K562 (cell line): ENCODE measurements around the gene OBSCN. TPM values are rescaled to one million over a fixed set of nuclear protein-coding genes. Genes with fewer than 3 reads are reported as not detected.

Experiments used
- CC2D1A ChIP-seq: fragments of 450-650 bp; IDR thresholded peaks from 2 replicates; pipeline ENCODE4 v1.6.1; 2017; ENCODE audit warnings: mild to moderate bottlenecking
- CREB3L1 ChIP-seq: fragments of 450-650 bp; IDR thresholded peaks from 2 replicates; pipeline ENCODE4 v1.6.1; 2014; ENCODE audit warnings: low read depth, mild to moderate bottlenecking, moderate library complexity, borderline replicate concordance
- DACH1 ChIP-seq: fragments of 450-650 bp; IDR thresholded peaks from 2 replicates; pipeline ENCODE4 v1.6.1; 2018; ENCODE audit not compliant: partially characterized antibody
- KDM2B ChIP-seq: fragments of 250-450 bp; sonication (Bioruptor Pico); IDR thresholded peaks from 2 replicates; pipeline ENCODE4 v1.8.0; 2021; ENCODE audit warnings: mild to moderate bottlenecking, moderate library complexity
- KLF16 ChIP-seq: IDR thresholded peaks from 2 replicates; pipeline ENCODE4 v1.6.1; 2016; ENCODE audit warnings: antibody characterized with exemption
- NR2C2 ChIP-seq, 2 experiments: fragments of 200-800 bp in 1 of 2; sonication (Bioruptor generic) in 1 of 2; sonication (generic) in 1 of 2; formaldehyde crosslinking in 1 of 2; IDR thresholded peaks; 2 replicates each; pipeline versions ENCODE4 v1.6.1 to v1.8.0; 2016 to 2022; ENCODE audit warnings: mild to moderate bottlenecking in 1 of 2, missing compliant biosample characterization in 1 of 2, missing genetic modification characterization in 1 of 2, missing genetic modification reagents in 1 of 2
- OTX1 ChIP-seq: fragments of 450-650 bp; formaldehyde crosslinking; IDR thresholded peaks from 2 replicates; pipeline ENCODE4 v1.4.0; 2022; ENCODE audit warnings: mild to moderate bottlenecking
- PHF8 ChIP-seq: fragments of 200-600 bp; sonication (generic); IDR thresholded peaks from 2 replicates; pipeline ENCODE4 v1.6.1; 2012; ENCODE audit warnings: mixed run types, mild to moderate bottlenecking, inconsistent platforms, low read length, moderate library complexity, borderline replicate concordance
- POLR2AphosphoS5 ChIP-seq: IDR thresholded peaks from 2 replicates; pipeline ENCODE4 v1.6.1; 2011; ENCODE audit warnings: mild to moderate bottlenecking, low read depth, low read length, moderate library complexity; ENCODE audit not compliant: control insufficient read depth, insufficient read depth
- POLR2B ChIP-seq: fragments of 450-650 bp; IDR thresholded peaks from 2 replicates; pipeline ENCODE4 v1.6.1; 2018; ENCODE audit warnings: low read depth; ENCODE audit not compliant: partially characterized antibody
- RBFOX2 ChIP-seq: fragments of 200-400 bp; formaldehyde crosslinking; IDR thresholded peaks from 2 replicates; pipeline ENCODE4 v1.6.1; 2017; ENCODE audit warnings: low read depth, mild to moderate bottlenecking, low read length, moderate library complexity
- RBM34 ChIP-seq: fragments of 200-400 bp; formaldehyde crosslinking; IDR thresholded peaks from 2 replicates; pipeline ENCODE4 v1.6.1; 2018; ENCODE audit warnings: low read length, borderline replicate concordance; ENCODE audit not compliant: insufficient read depth
- SLC30A9 ChIP-seq: fragments of 250-450 bp; sonication (Bioruptor Pico); IDR thresholded peaks from 2 replicates; pipeline ENCODE4 v1.8.0; 2022; ENCODE audit warnings: mild to moderate bottlenecking, moderate library complexity
- SMC3 ChIP-seq: conservative IDR thresholded peaks from 2 replicates; pipeline ENCODE4 v1.6.1; 2011; ENCODE audit warnings: low read depth, low read length, improper control_type of control experiment; ENCODE audit not compliant: insufficient read depth
- ZNF175 ChIP-seq: fragments of 200-800 bp; sonication (Bioruptor generic); IDR thresholded peaks from 2 replicates; pipeline ENCODE4 v1.6.1; 2016; ENCODE audit warnings: low read depth, mild to moderate bottlenecking, missing genetic modification characterization, missing compliant biosample characterization
- ZNF212 ChIP-seq: fragments of 450-650 bp; formaldehyde crosslinking; IDR thresholded peaks from 2 replicates; pipeline ENCODE4 v1.4.0; 2020; ENCODE audit warnings: mild to moderate bottlenecking
- ZNF217 ChIP-seq: sonication (generic); formaldehyde crosslinking; IDR thresholded peaks from 2 replicates; pipeline ENCODE4 v1.8.0; 2022; ENCODE audit warnings: mild to moderate bottlenecking, missing genetic modification reagents
- polyA plus RNA-seq, 8 experiments: library from polyadenylated mRNA; depleted of rRNA in 4 of 8; stranded (reverse) in 5 of 8; unstranded in 3 of 8; fragments of >200 nt; fragmentation: Nextera tagmentation in 2 of 8; fragmentation: Illumina TruSeq in 1 of 8; extraction: Ambion mirVana in 2 of 8; extraction: Trizol in 1 of 8; gene quantifications; 2 replicates each; pipeline versions ENCODE4 v1.2.1 to v1.2.3, GENCODE V29; 2011 to 2014; ENCODE audit warnings: inconsistent platforms in 1 of 8, missing spikeins in 1 of 8
- total RNA-seq, 7 experiments: library from RNA; depleted of rRNA in 6 of 7; stranded (reverse); fragments of >200 nt in 6 of 7; fragmentation: Illumina TruSeq in 2 of 7; extraction: Trizol in 2 of 7; gene quantifications; 2 replicates each; pipeline versions ENCODE4 v1.2.1 to v1.2.3, GENCODE V29; 2011 to 2021; ENCODE audit warnings: low replicate concordance in 1 of 7
- TF ChIP-seq, protein P1 (sequence below): sonication (generic); formaldehyde crosslinking; IDR thresholded peaks from 2 replicates; pipeline ENCODE4 v1.8.1; 2023; ENCODE audit warnings: mild to moderate bottlenecking, missing genetic modification reagents
- TF ChIP-seq, protein P2 (sequence below): fragments of 250-450 bp; sonication (Bioruptor Pico); IDR thresholded peaks from 2 replicates; pipeline ENCODE4 v1.5.0; 2021
- TF ChIP-seq, protein P3 (sequence below): fragments of 250-450 bp; sonication (Bioruptor Pico); IDR thresholded peaks from 2 replicates; pipeline ENCODE4 v1.4.0; 2020; ENCODE audit warnings: borderline replicate concordance

Gene OBSCN
- total and polyA plus RNA-seq, 9 of the 15 experiments (the other 6 are each of a cell fraction or from before 2014, with no cell fraction given) = 0.18 to 19.7 (median 3.6) TPM

DNA sequence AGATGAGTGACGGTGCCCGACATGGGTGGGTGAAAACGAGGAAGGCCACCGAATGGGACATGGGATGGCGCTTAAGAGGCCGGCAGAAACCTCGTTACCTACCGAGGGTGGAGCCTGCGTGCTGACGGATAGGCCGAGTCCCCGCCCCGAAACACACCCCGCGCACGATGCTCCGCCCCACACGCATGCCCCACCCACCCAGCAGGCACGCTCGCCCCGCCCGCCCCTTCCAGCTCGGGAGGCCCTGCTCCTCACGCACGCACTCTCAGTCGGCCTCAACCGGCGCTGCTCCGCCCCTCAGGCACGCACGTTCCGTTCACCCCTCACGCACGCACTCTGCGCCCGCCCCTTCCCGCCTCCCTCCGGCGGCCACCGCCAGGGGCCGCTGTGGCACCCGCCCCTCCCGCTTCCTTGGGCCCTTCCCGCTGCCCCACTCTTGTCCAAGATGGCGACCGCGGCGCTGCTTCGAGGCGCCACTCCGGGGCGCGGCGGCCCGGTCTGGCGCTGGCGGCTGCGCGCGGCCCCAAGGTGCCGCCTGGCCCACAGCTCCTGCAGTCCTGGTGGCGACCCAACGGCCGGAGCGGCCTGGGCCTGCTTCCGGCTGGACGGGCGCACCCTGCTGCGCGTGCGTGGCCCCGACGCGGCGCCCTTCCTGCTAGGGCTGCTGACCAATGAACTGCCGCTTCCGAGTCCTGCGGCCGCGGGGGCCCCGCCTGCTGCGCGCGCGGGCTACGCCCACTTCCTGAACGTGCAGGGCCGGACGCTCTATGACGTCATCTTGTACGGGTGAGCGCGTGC, 42.3 kb upstream of the OBSCN start, which contains the start of gene IBA57 (continued):
- TF ChIP-seq ZNF212 = peak; percentile 42; the same call in 1 of the 2 replicates
- peak; percentile 99 for TF ChIP-seq RBFOX2
- TF ChIP-seq, protein P1, sequence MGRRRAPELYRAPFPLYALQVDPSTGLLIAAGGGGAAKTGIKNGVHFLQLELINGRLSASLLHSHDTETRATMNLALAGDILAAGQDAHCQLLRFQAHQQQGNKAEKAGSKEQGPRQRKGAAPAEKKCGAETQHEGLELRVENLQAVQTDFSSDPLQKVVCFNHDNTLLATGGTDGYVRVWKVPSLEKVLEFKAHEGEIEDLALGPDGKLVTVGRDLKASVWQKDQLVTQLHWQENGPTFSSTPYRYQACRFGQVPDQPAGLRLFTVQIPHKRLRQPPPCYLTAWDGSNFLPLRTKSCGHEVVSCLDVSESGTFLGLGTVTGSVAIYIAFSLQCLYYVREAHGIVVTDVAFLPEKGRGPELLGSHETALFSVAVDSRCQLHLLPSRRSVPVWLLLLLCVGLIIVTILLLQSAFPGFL (CRISPR knock-in tag) = peak; percentile 79; the same call in 1 of the 2 replicates
- TF ChIP-seq ZNF175 (CRISPR knock-in tag) = peak; percentile 92; the same call in 1 of the 2 replicates
- TF ChIP-seq SMC3 = no peak
- TF ChIP-seq PHF8 = peak; percentile 99
- no peak for TF ChIP-seq ZNF217
- no peak for TF ChIP-seq KDM2B (CRISPR knock-in tag)
- no peak for TF ChIP-seq RBM34
- no peak for TF ChIP-seq DACH1
- peak; percentile 93 for TF ChIP-seq POLR2AphosphoS5
- 0 out of 2 replicates have a peak, but pooled peaks have one; percentile 2 for TF ChIP-seq OTX1 (CRISPR knock-in tag)
- TF ChIP-seq, protein P2, sequence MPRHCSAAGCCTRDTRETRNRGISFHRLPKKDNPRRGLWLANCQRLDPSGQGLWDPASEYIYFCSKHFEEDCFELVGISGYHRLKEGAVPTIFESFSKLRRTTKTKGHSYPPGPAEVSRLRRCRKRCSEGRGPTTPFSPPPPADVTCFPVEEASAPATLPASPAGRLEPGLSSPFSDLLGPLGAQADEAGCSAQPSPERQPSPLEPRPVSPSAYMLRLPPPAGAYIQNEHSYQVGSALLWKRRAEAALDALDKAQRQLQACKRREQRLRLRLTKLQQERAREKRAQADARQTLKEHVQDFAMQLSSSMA (CRISPR knock-in tag) = peak; percentile 92
- peak; percentile 98 for TF ChIP-seq CREB3L1
- peak; percentile 66; the same call in 1 of the 2 replicates for TF ChIP-seq KLF16
- TF ChIP-seq NR2C2 (CRISPR knock-in tag; IDR thresholded peaks at IDR 0.05) = no peak
- TF ChIP-seq NR2C2 (tag; IDR thresholded peaks at IDR 0.05) = peak; percentile 94
- no peak for TF ChIP-seq CC2D1A
- TF ChIP-seq, protein P3, sequence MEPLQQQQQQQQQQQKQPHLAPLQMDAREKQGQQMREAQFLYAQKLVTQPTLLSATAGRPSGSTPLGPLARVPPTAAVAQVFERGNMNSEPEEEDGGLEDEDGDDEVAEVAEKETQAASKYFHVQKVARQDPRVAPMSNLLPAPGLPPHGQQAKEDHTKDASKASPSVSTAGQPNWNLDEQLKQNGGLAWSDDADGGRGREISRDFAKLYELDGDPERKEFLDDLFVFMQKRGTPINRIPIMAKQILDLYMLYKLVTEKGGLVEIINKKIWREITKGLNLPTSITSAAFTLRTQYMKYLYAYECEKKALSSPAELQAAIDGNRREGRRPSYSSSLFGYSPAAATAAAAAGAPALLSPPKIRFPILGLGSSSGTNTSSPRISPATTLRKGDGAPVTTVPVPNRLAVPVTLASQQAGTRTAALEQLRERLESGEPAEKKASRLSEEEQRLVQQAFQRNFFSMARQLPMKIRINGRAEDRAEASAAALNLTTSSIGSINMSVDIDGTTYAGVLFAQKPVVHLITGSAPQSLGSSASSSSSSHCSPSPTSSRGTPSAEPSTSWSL (CRISPR knock-in tag) = peak; percentile 79; the same call in 1 of the 2 replicates
- 0 out of 2 replicates have a peak, but pooled peaks have one; percentile 65 for TF ChIP-seq SLC30A9
- peak; percentile 29 for TF ChIP-seq POLR2B
